GM12865 (cell line): ENCODE measurements around the gene GINS2.

Source experiments
- DNase-seq: peaks from one replicate; pipeline ENCODE4 v3.0.0; 2010; ENCODE audit warnings: low read depth
- H3K4me3 ChIP-seq: 2 replicates; pipeline ENCODE4 v1.5.1; 2011; ENCODE audit warnings: mild to moderate bottlenecking, low read depth, low read length, control low read depth
- CTCF ChIP-seq: IDR thresholded peaks from 2 replicates; pipeline ENCODE4 v1.5.1; 2011; ENCODE audit warnings: low read length, control low read depth, low read depth, inconsistent platforms; ENCODE audit not compliant: insufficient read depth; ENCODE audit errors: missing control alignments

GINS2 gene

DNA sequence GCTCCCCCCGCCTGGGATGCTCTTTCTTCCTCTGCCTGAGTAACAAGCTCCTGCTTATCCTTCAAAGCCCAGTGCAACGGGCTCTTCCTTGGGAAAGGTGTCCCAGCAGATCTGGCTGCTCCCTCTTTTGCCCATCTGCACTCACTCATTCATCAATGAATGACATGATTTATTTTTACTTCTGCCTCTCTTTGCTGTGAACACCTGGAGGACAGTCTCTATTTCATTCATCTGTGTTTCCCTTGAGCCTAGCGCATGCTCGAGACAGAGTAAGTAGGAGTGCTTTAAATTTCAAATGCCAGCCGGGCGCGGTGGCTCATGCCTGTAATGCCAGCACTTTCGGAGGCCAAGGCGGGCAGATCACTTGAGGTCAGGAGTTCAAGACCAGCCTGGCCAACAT lies 22.0 kb upstream of the GINS2 start:
- DNase-seq, result no peak
- no peak overlapping the region for H3K4me3 ChIP-seq
- TF ChIP-seq CTCF, result no peak

DNA sequence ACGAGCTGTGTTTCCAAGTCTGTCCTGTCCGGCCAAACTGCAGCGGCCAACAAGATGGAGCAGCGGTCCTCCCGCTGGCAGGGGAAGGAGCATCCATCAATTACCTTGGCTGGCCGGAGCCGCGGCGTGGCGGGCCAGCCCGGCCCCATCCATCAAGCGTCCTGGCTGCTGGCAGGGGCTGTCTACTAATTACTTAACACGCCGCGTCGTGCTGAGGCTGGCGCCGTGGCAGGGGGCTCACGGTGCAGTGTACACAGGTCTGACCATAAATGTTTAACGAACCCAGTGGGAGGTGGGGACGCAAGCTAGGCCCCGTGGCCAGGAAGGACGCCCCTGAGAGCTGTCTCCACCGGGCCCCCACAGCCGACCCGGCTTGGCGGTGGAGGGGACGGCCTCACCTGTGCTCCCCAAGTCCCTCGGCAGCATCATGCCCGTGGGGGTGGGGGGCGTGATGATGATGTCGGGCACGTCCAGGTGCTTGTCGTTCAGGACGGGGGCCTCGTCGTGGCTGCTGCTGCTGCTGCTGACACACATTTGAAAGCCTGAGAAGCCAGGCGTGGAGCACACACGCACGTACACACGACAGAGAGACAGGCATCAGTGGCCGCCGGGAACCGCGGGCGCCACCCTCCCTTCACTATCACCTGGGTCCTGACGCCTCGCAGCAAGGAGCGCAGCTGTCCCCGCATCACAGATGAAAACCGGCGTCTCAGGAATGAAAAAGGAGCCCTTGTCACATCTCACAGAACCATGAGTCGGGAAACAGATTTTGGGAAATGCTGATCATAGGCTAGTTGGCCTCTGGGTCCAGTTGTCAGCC lies 21.2 kb upstream of the GINS2 start:
- no peak overlapping the region for H3K4me3 ChIP-seq
- no peak for DNase-seq
- no peak for TF ChIP-seq CTCF

- no peak for TF ChIP-seq CTCF
- no peak overlapping the region for H3K4me3 ChIP-seq
- no peak for DNase-seq
Measured at GRCh38 chr16:85708338-85708737, 19.6 kb upstream of the GINS2 start.

GRCh38 chr16:85707528-85708095 lies 18.9 kb upstream of the GINS2 start:
- DNase-seq, result no peak
- H3K4me3 ChIP-seq, result no peak overlapping the region
- TF ChIP-seq CTCF, result no peak

- TF ChIP-seq CTCF, result no peak
- no peak for DNase-seq
Measured at GRCh38 chr16:85706449-85707034, 17.8 kb upstream of the GINS2 start.

GRCh38 chr16:85704900-85705846 lies 16.4 kb upstream of the GINS2 start:
- no peak overlapping the region for H3K4me3 ChIP-seq
- no peak for TF ChIP-seq CTCF
- no peak for DNase-seq

More at GRCh38 chr16:85706449-85707034, 17.8 kb upstream of the GINS2 start:
- H3K4me3 ChIP-seq, result no peak overlapping the region
